H1 (cell line): ENCODE data around the gene CREBZF. TPM values are rescaled to one million over a fixed set of nuclear protein-coding genes. Genes with fewer than 3 reads are reported as not detected.

Experiments used
- BCL11A ChIP-seq, 2 experiments: IDR thresholded peaks; one replicate each; pipeline ENCODE4 v1.6.1; 2011; ENCODE audit warnings: low read depth in 2 of 2, low read length in 2 of 2, mild to moderate bottlenecking in 2 of 2
- PHF8 ChIP-seq: fragments of 200-600 bp; sonication (generic); conservative IDR thresholded peaks from 2 replicates; pipeline ENCODE4 v1.7.1; 2012; ENCODE audit warnings: low read depth, mild to moderate bottlenecking, inconsistent platforms, low read length, moderate library complexity
- RXRA ChIP-seq: IDR thresholded peaks from 2 replicates; pipeline ENCODE4 v1.6.1; 2011; ENCODE audit warnings: low read depth, mild to moderate bottlenecking, low read length, moderate library complexity; ENCODE audit not compliant: insufficient read depth
- TBP ChIP-seq: IDR thresholded peaks from 2 replicates; pipeline ENCODE4 v1.6.1; 2011; ENCODE audit warnings: low read depth, low read length, improper control_type of control experiment
- polyA plus RNA-seq, 7 experiments: library from polyadenylated mRNA; depleted of rRNA in 3 of 7; stranded (reverse) in 5 of 7; unstranded in 2 of 7; fragments of >200 nt in 5 of 7; fragments of 200-250 nt in 2 of 7; gene quantifications; 1 replicate in 5 of 7; 2 replicates in 1 of 7; 4 replicates in 1 of 7; pipeline versions ENCODE4 v1.2.1 to v1.2.3, GENCODE V29; 2011 to 2013; ENCODE audit warnings: missing spikeins in 2 of 7, mixed read lengths in 2 of 7
- total RNA-seq: library from RNA; stranded (reverse); fragmentation: NEBNext Ultra II Directional; extraction: Animal tissue kit (Norgen Biotek cat#: 25700); gene quantifications from 2 replicates; pipeline ENCODE4 v1.2.1, GENCODE V29; 2021
- TF ChIP-seq, protein P1 (sequence below): IDR thresholded peaks from 2 replicates; pipeline ENCODE4 v1.6.1; 2012; ENCODE audit warnings: low read length, inconsistent platforms
- TF ChIP-seq, protein P2 (sequence below): IDR thresholded peaks from 2 replicates; pipeline ENCODE4 v1.6.1; 2011; ENCODE audit warnings: low read length, improper control_type of control experiment

Gene CREBZF
- total and polyA plus RNA-seq, 2 of the 8 experiments (the other 6 are each of a cell fraction or from before 2014, with no cell fraction given): 15.4 to 44.9 TPM

DNA sequence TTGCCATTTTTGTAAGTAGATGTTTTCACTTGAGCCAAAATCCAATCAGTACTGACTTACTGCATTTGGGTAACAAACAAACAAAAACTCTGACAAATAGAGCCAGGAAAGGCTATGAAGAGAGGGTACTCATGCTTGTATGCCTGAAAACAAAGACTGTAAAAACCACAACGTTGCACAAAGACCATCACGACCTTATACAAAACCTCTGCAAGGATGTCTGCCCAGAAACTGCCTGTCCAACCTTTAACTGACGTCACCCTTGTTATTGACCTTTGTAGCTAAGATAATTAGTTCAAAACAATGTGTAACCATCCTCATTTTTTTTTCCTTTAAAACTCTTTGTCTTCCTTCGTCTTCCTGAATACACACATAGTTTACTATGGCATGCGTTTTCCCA is 804 bp upstream of the CREBZF start (continued):
- TF ChIP-seq, protein P1, sequence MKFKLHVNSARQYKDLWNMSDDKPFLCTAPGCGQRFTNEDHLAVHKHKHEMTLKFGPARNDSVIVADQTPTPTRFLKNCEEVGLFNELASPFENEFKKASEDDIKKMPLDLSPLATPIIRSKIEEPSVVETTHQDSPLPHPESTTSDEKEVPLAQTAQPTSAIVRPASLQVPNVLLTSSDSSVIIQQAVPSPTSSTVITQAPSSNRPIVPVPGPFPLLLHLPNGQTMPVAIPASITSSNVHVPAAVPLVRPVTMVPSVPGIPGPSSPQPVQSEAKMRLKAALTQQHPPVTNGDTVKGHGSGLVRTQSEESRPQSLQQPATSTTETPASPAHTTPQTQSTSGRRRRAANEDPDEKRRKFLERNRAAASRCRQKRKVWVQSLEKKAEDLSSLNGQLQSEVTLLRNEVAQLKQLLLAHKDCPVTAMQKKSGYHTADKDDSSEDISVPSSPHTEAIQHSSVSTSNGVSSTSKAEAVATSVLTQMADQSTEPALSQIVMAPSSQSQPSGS: no peak
- TF ChIP-seq, protein P2, sequence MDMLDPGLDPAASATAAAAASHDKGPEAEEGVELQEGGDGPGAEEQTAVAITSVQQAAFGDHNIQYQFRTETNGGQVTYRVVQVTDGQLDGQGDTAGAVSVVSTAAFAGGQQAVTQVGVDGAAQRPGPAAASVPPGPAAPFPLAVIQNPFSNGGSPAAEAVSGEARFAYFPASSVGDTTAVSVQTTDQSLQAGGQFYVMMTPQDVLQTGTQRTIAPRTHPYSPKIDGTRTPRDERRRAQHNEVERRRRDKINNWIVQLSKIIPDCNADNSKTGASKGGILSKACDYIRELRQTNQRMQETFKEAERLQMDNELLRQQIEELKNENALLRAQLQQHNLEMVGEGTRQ: no peak
- TF ChIP-seq BCL11A (IDR thresholded peaks at IDR 0.05; ENCODE audit: low read depth in 2 of 2, low read length in 2 of 2) (no peak), RXRA (no peak), TBP (no peak), PHF8 (no peak)
